Measurements from ENCODE around the gene STK17A.

The STK17A gene

DNA sequence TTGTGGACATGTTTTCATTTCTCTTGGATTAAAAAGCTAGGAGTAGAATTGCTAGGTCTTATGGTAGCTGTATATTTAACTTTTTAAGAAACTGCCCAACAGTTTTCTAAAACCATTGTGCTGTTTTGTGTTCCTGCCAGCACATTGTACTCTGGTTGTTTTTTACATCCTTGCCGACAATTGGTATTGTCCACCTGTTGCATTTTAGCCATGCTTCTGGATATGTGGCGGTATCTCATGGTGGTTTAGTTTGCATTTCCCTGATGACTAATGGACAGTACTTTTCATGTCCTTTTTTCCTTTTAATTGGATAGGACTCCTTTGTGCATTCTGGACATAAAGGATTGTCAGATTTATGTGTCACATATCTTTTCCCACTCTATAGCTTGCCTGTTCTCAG lies 45.5 kb downstream of the STK17A start (continued):
- TF ChIP-seq ZNF416 (tag by site-specific recombination; IDR thresholded peaks at IDR 0.05), result no peak

DNA sequence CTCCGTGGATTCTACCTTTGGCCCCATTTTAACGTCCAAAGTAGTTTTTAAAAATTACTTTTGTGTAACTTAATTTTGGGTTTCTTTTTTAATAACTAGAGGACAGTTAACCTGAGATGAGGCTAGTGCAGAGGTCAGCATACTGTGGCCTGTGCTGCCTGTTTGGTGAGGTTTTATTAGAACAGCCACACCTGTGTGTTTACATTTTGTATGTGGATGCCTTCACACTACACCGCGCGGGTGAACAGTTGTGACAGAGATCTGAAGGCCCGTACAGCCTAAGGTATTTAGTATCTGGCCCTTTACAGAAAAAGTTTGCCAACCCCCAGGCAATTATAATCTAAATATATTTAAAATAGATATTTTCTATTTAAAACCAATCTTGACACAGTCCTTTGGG lies 46.9 kb downstream of the STK17A start:
- POLR2A ChIA-PET, result no interaction called here
- TF ChIP-seq ZNF155 (tag by site-specific recombination; IDR thresholded peaks at IDR 0.05) (no peak), ZNF473 (tag by site-specific recombination; IDR thresholded peaks at IDR 0.05) (no peak), ZNF16 (tag by site-specific recombination; IDR thresholded peaks at IDR 0.05; ENCODE audit: low read depth) (no peak), ZNF292 (tag by site-specific recombination; IDR thresholded peaks at IDR 0.05; ENCODE audit: borderline replicate concordance, low read depth) (no peak), ZNF354C (tag by site-specific recombination; IDR thresholded peaks at IDR 0.05; ENCODE audit: borderline replicate concordance, low read depth) (no peak), ZNF157 (tag by site-specific recombination; IDR thresholded peaks at IDR 0.05) (no peak), ZNF112 (tag by site-specific recombination; IDR thresholded peaks at IDR 0.05) (no peak), ZNF654 (tag by site-specific recombination; IDR thresholded peaks at IDR 0.05; ENCODE audit: low read depth) (no peak), ZNF623 (tag by site-specific recombination; IDR thresholded peaks at IDR 0.05) (no peak), ZNF121 (tag by site-specific recombination; IDR thresholded peaks at IDR 0.05) (no peak), ZNF514 (tag by site-specific recombination; IDR thresholded peaks at IDR 0.05) (no peak), GLI2 (tag by site-specific recombination; IDR thresholded peaks at IDR 0.05; ENCODE audit: borderline replicate concordance, low read depth) (no peak), ZNF211 (tag by site-specific recombination; IDR thresholded peaks at IDR 0.05; ENCODE audit: low read depth) (no peak), ZFP3 (tag by site-specific recombination; IDR thresholded peaks at IDR 0.05; ENCODE audit: low read depth) (no peak), ZNF510 (tag by site-specific recombination; IDR thresholded peaks at IDR 0.05; ENCODE audit: insufficient replicate concordance) (no peak)
- TF ChIP-seq, protein P1, sequence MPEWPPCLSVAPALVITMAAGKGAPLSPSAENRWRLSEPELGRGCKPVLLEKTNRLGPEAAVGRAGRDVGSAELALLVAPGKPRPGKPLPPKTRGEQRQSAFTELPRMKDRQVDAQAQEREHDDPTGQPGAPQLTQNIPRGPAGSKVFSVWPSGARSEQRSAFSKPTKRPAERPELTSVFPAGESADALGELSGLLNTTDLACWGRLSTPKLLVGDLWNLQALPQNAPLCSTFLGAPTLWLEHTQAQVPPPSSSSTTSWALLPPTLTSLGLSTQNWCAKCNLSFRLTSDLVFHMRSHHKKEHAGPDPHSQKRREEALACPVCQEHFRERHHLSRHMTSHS (tag by site-specific recombination; IDR thresholded peaks at IDR 0.05), result no peak
- TF ChIP-seq, protein P2, sequence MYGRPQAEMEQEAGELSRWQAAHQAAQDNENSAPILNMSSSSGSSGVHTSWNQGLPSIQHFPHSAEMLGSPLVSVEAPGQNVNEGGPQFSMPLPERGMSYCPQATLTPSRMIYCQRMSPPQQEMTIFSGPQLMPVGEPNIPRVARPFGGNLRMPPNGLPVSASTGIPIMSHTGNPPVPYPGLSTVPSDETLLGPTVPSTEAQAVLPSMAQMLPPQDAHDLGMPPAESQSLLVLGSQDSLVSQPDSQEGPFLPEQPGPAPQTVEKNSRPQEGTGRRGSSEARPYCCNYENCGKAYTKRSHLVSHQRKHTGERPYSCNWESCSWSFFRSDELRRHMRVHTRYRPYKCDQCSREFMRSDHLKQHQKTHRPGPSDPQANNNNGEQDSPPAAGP (tag by site-specific recombination; IDR thresholded peaks at IDR 0.05), result no peak
- TF ChIP-seq, protein P3, sequence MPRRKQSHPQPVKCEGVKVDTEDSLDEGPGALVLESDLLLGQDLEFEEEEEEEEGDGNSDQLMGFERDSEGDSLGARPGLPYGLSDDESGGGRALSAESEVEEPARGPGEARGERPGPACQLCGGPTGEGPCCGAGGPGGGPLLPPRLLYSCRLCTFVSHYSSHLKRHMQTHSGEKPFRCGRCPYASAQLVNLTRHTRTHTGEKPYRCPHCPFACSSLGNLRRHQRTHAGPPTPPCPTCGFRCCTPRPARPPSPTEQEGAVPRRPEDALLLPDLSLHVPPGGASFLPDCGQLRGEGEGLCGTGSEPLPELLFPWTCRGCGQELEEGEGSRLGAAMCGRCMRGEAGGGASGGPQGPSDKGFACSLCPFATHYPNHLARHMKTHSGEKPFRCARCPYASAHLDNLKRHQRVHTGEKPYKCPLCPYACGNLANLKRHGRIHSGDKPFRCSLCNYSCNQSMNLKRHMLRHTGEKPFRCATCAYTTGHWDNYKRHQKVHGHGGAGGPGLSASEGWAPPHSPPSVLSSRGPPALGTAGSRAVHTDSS (tag by site-specific recombination; IDR thresholded peaks at IDR 0.05), result no peak
- TF ChIP-seq, protein P4, sequence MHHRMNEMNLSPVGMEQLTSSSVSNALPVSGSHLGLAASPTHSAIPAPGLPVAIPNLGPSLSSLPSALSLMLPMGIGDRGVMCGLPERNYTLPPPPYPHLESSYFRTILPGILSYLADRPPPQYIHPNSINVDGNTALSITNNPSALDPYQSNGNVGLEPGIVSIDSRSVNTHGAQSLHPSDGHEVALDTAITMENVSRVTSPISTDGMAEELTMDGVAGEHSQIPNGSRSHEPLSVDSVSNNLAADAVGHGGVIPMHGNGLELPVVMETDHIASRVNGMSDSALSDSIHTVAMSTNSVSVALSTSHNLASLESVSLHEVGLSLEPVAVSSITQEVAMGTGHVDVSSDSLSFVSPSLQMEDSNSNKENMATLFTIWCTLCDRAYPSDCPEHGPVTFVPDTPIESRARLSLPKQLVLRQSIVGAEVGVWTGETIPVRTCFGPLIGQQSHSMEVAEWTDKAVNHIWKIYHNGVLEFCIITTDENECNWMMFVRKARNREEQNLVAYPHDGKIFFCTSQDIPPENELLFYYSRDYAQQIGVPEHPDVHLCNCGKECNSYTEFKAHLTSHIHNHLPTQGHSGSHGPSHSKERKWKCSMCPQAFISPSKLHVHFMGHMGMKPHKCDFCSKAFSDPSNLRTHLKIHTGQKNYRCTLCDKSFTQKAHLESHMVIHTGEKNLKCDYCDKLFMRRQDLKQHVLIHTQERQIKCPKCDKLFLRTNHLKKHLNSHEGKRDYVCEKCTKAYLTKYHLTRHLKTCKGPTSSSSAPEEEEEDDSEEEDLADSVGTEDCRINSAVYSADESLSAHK (tag by site-specific recombination; IDR thresholded peaks at IDR 0.05), result no peak
- TF ChIP-seq, protein P5, sequence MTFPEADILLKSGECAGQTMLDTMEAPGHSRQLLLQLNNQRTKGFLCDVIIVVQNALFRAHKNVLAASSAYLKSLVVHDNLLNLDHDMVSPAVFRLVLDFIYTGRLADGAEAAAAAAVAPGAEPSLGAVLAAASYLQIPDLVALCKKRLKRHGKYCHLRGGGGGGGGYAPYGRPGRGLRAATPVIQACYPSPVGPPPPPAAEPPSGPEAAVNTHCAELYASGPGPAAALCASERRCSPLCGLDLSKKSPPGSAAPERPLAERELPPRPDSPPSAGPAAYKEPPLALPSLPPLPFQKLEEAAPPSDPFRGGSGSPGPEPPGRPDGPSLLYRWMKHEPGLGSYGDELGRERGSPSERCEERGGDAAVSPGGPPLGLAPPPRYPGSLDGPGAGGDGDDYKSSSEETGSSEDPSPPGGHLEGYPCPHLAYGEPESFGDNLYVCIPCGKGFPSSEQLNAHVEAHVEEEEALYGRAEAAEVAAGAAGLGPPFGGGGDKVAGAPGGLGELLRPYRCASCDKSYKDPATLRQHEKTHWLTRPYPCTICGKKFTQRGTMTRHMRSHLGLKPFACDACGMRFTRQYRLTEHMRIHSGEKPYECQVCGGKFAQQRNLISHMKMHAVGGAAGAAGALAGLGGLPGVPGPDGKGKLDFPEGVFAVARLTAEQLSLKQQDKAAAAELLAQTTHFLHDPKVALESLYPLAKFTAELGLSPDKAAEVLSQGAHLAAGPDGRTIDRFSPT (tag by site-specific recombination; IDR thresholded peaks at IDR 0.05), result no peak
- Histone ChIP-seq H3K4me1 (ENCODE audit: control insufficient read depth, insufficient read depth, low read length) (no peaks in the 10 kb centered on the region), H3K9me3 (ENCODE audit: control insufficient read depth, insufficient read depth, low read depth, low read length) (no peaks in the 10 kb centered on the region), H3K27ac (ENCODE audit: extremely low read depth, low read depth, low read length) (no peak overlapping the region), H3K36me3 (ENCODE audit: control insufficient read depth in 2 of 2, insufficient read depth in 1 of 2, low read length in 2 of 2) (peaks cover 14 to 57% of the 10 kb centered on the region in 2 experiments), H3K4me3 (ENCODE audit: low read depth, low read length) (no peak overlapping the region)
- CTCF ChIA-PET, result interaction anchor here (1.4 kb wide), 1 partner anchor 47 kb away, joined by 5 read pairs; the partner anchor contains the start of gene STK17A
